ENCODE measurements around the gene CLNK. TPM values are rescaled to one million over a fixed set of nuclear protein-coding genes. Genes with fewer than 3 reads are reported as not detected.

The CLNK gene
- total RNA-seq, 2 donors from 2014 or later: not detected

DNA sequence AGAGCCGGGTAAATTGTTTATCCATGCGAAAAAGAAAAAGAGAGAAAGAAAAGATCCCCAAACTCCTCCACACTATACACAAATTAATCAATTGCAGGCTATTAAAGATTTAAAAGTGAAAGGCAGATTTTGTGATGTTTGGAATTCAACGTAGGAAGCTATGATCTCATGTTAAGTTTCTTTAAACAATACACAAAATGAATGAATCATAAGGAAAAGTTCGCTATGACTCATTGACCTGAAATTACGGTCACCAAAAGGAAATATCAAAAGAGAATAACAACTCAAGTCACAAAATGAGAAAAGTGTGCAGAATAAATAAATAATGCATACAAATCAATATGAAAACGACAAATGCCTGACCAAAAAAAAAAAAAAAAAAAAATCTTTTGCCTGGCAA is 28.6 kb downstream of the CLNK start:
- no peak for DNase-seq
- H3K9me3 Mint-ChIP-seq: no peaks in the 10 kb centered on the region
- no peak overlapping the region for H3K27ac ChIP-seq (ENCODE audit: low read depth, low read length)
- peaks cover 3% of the 10 kb centered on the region for H3K4me1 ChIP-seq (ENCODE audit: control insufficient read depth, insufficient read depth, low read length)
- no peak overlapping the region for H3K9ac ChIP-seq (ENCODE audit: extremely low read depth, low read length, poor library complexity, severe bottlenecking)
- no peaks in the 10 kb centered on the region for H3K27me3 Mint-ChIP-seq (ENCODE audit: insufficient read depth)
- H3K36me3 Mint-ChIP-seq (ENCODE audit: low read depth): no peaks in the 10 kb centered on the region
- no peaks in the 10 kb centered on the region for H3K9me3 ChIP-seq (ENCODE audit: control insufficient read depth, low read length)
- H3K27ac Mint-ChIP-seq: no peak overlapping the region
- no peaks in the 10 kb centered on the region for H3K36me3 ChIP-seq (ENCODE audit: control insufficient read depth, insufficient read depth, low read length)
- H3K4me1 Mint-ChIP-seq: peaks cover 8% of the 10 kb centered on the region
- 70 to 88% methylated on average over 2 to 5 of the region's 6 CpGs for WGBS, 2 experiments (ENCODE audit: insufficient coverage in 1 of 2, insufficient read length in 1 of 2)
- H3K27me3 ChIP-seq (ENCODE audit: control insufficient read depth, insufficient read depth, low read length, poor library complexity, severe bottlenecking): no peaks in the 10 kb centered on the region
- no peak overlapping the region for H3K4me3 ChIP-seq (ENCODE audit: low read length)
- TF ChIP-seq, protein P1, sequence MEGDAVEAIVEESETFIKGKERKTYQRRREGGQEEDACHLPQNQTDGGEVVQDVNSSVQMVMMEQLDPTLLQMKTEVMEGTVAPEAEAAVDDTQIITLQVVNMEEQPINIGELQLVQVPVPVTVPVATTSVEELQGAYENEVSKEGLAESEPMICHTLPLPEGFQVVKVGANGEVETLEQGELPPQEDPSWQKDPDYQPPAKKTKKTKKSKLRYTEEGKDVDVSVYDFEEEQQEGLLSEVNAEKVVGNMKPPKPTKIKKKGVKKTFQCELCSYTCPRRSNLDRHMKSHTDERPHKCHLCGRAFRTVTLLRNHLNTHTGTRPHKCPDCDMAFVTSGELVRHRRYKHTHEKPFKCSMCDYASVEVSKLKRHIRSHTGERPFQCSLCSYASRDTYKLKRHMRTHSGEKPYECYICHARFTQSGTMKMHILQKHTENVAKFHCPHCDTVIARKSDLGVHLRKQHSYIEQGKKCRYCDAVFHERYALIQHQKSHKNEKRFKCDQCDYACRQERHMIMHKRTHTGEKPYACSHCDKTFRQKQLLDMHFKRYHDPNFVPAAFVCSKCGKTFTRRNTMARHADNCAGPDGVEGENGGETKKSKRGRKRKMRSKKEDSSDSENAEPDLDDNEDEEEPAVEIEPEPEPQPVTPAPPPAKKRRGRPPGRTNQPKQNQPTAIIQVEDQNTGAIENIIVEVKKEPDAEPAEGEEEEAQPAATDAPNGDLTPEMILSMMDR (conservative IDR thresholded peaks at IDR 0.05): no peak
- no peak overlapping the region for H3K4me3 Mint-ChIP-seq

DNA sequence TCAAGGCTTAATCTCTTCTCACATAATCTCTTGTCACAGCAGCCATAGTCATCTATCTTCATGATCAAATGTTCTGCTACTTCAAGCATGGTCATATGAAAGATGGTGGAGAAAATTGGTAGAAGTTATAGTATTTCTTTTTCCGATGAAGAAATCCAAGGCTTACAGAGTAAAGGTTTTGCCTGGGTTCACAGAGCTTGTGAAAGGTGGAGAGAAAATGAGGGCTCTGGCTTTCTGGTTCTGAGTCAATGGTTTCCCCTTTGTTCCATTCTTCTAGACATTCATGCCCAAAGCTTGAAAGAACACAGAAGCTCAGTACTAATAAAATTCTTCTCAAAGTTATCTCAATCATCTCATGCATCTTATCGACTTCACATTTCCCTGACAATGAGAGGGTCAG is 36.1 kb downstream of the CLNK start:
- 95 to 100% methylated on average over 1 to 2 of the region's 2 CpGs for WGBS, 2 experiments (ENCODE audit: insufficient coverage in 1 of 2, insufficient read length in 1 of 2)
- Mint-ChIP-seq H3K27ac (no peak overlapping the region), H3K36me3 (ENCODE audit: low read depth) (no peaks in the 10 kb centered on the region)

DNA sequence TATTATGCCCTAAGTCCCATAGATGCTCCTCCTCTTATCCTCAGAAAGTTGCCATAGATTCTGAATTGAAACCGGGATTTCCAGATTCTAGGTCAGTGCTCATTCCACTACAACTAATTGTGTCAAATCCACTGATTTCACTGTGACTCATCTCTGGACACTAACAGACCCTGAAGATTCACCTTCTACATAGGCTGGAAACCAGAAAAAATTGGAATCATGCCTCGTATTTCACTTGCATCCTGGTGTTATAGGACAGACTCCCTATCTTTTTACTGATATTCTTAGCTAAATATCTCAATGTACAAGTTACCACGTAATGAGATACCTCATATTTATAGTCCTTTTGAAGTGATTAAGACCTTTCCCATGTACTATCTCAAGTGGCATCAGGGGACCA is 36.7 kb downstream of the CLNK start:
- H3K36me3 ChIP-seq (ENCODE audit: control insufficient read depth, insufficient read depth, low read length): no peaks in the 10 kb centered on the region
- Mint-ChIP-seq H3K4me3 (no peak overlapping the region), H3K36me3 (ENCODE audit: low read depth) (no peaks in the 10 kb centered on the region), H3K9me3 (no peaks in the 10 kb centered on the region), H3K27ac (no peak overlapping the region), H3K4me1 (no peaks in the 10 kb centered on the region), H3K27me3 (ENCODE audit: insufficient read depth) (no peaks in the 10 kb centered on the region)
- TF ChIP-seq, protein P1 (conservative IDR thresholded peaks at IDR 0.05): no peak
- no peak overlapping the region for H3K4me3 ChIP-seq (ENCODE audit: low read length)
- no peaks in the 10 kb centered on the region for H3K27me3 ChIP-seq (ENCODE audit: control insufficient read depth, insufficient read depth, low read length, poor library complexity, severe bottlenecking)
- H3K9ac ChIP-seq (ENCODE audit: extremely low read depth, low read length, poor library complexity, severe bottlenecking): no peak overlapping the region
- no peak overlapping the region for H3K27ac ChIP-seq (ENCODE audit: low read depth, low read length)
- no peaks in the 10 kb centered on the region for H3K9me3 ChIP-seq (ENCODE audit: control insufficient read depth, low read length)
- 93 to 98% methylated on average over 3 of the region's 3 CpGs for WGBS, 2 experiments (ENCODE audit: insufficient coverage in 1 of 2, insufficient read length in 1 of 2)
- H3K4me1 ChIP-seq (ENCODE audit: control insufficient read depth, insufficient read depth, low read length): no peaks in the 10 kb centered on the region
- no peak for DNase-seq

More for the DNA sequence above, 36.1 kb downstream of the CLNK start:
- no peak overlapping the region for H3K9ac ChIP-seq (ENCODE audit: extremely low read depth, low read length, poor library complexity, severe bottlenecking)
- Mint-ChIP-seq H3K4me3 (no peak overlapping the region), H3K9me3 (no peaks in the 10 kb centered on the region), H3K4me1 (no peaks in the 10 kb centered on the region), H3K27me3 (ENCODE audit: insufficient read depth) (no peaks in the 10 kb centered on the region)
- H3K27ac ChIP-seq (ENCODE audit: low read depth, low read length): no peak overlapping the region
- H3K4me3 ChIP-seq (ENCODE audit: low read length): no peak overlapping the region
- no peak for DNase-seq
- no peaks in the 10 kb centered on the region for H3K27me3 ChIP-seq (ENCODE audit: control insufficient read depth, insufficient read depth, low read length, poor library complexity, severe bottlenecking)
- TF ChIP-seq, protein P1 (conservative IDR thresholded peaks at IDR 0.05): no peak
- H3K36me3 ChIP-seq (ENCODE audit: control insufficient read depth, insufficient read depth, low read length): no peaks in the 10 kb centered on the region
- no peaks in the 10 kb centered on the region for H3K9me3 ChIP-seq (ENCODE audit: control insufficient read depth, low read length)
- H3K4me1 ChIP-seq (ENCODE audit: control insufficient read depth, insufficient read depth, low read length): no peaks in the 10 kb centered on the region
